ENCODE measurements around the gene IL17RE.
"Not testable (repeated sequence)": the region's sequence is repeated elsewhere in the genome, so short reads cannot be mapped to it uniquely, and the experiment has no call there.

IL17RE gene

GRCh38 chr3:9870978-9871377, 31.7 kb upstream of the IL17RE start:
- Histone ChIP-seq H3K9me3 (ENCODE audit: control insufficient read depth, insufficient read depth, low read length) (no peaks in the 10 kb centered on the region), H3K4me3 (ENCODE audit: low read length) (no peak overlapping the region), H3K79me2 (ENCODE audit: control insufficient read depth, low read length) (no peaks in the 10 kb centered on the region), H3K36me3 (ENCODE audit: control insufficient read depth, low read length) (no peaks in the 10 kb centered on the region), H3K27ac (ENCODE audit: low read depth, low read length) (no peak overlapping the region), H3K4me2 (ENCODE audit: low read length) (no peak overlapping the region), H3F3A (ENCODE audit: control insufficient read depth, insufficient read depth) (no peaks in the 10 kb centered on the region), H3K9me2 (replicated peaks; ENCODE audit: control insufficient read depth, low read length) (no peaks in the 10 kb centered on the region), H4K20me1 (ENCODE audit: control insufficient read depth, insufficient read depth, low read depth, low read length) (no peaks in the 10 kb centered on the region), H3K27me3 (ENCODE audit: control insufficient read depth, low read length) (peaks cover 4% of the 10 kb centered on the region), H3K4me1 (ENCODE audit: control insufficient read depth, low read length) (no peaks in the 10 kb centered on the region)
- TF ChIP-seq, protein P1, sequence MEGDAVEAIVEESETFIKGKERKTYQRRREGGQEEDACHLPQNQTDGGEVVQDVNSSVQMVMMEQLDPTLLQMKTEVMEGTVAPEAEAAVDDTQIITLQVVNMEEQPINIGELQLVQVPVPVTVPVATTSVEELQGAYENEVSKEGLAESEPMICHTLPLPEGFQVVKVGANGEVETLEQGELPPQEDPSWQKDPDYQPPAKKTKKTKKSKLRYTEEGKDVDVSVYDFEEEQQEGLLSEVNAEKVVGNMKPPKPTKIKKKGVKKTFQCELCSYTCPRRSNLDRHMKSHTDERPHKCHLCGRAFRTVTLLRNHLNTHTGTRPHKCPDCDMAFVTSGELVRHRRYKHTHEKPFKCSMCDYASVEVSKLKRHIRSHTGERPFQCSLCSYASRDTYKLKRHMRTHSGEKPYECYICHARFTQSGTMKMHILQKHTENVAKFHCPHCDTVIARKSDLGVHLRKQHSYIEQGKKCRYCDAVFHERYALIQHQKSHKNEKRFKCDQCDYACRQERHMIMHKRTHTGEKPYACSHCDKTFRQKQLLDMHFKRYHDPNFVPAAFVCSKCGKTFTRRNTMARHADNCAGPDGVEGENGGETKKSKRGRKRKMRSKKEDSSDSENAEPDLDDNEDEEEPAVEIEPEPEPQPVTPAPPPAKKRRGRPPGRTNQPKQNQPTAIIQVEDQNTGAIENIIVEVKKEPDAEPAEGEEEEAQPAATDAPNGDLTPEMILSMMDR (IDR thresholded peaks at IDR 0.05; ENCODE audit: low read depth, low read length, poor library complexity, severe bottlenecking) = no peak
- no peak for TF ChIP-seq EZH2phosphoT487 (IDR thresholded peaks at IDR 0.05; ENCODE audit: borderline replicate concordance, low read length)

DNA sequence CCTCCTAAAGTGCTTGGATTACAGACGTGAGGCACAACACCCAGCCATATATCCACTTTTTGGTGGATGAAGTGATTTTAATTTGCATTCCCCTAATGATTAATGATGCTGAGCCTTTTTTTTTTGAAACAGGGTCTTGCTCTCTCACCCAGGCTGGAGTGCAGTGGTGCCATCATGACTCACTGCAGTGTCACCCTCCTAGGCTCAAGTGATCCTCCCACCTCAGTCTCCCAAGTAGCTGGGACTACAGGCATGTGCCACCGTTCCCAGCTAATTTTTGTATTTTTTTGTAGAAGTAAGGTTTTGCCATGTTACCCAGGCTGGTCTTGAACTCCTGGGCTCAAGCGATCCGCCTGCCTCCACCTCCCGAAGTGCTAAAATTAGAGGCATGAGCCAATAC, 30.6 kb upstream of the IL17RE start:
- not testable (repeated sequence) for H3K79me2 ChIP-seq (ENCODE audit: control insufficient read depth, low read length); H3K36me3 ChIP-seq (ENCODE audit: control insufficient read depth, low read length)

DNA sequence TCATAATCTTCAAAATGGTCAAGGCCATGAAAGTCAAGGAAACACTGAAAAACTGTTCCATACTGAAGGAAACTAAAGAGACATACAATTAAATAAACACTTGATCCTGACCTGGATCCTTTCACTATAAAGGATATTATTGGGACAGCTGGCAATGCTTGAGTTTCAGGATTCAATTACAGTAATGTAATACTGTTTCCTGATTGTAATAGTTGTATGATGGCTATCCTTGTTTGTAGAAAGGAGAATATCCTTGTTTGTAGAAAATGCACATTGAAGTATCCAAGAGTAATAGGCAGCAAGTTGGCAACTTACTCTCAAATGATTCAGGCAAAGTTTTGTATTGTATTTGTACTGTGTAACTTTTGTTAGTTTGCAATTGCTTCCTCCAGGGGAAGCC, 27.2 kb upstream of the IL17RE start:
- no peaks in the 10 kb centered on the region for H3K79me2 ChIP-seq (ENCODE audit: control insufficient read depth, low read length)
- no peak for TF ChIP-seq EZH2phosphoT487 (IDR thresholded peaks at IDR 0.05; ENCODE audit: borderline replicate concordance, low read length)
- TF ChIP-seq, protein P1 (IDR thresholded peaks at IDR 0.05; ENCODE audit: low read depth, low read length, poor library complexity, severe bottlenecking) = no peak
- H4K20me1 ChIP-seq (ENCODE audit: control insufficient read depth, insufficient read depth, low read depth, low read length) = no peaks in the 10 kb centered on the region
- no peaks in the 10 kb centered on the region for H3K36me3 ChIP-seq (ENCODE audit: control insufficient read depth, low read length)
- H3K9me2 ChIP-seq (replicated peaks; ENCODE audit: control insufficient read depth, low read length) = no peaks in the 10 kb centered on the region
- no peak overlapping the region for H3K4me3 ChIP-seq (ENCODE audit: low read length)
- H3K4me1 ChIP-seq (ENCODE audit: control insufficient read depth, low read length) = no peaks in the 10 kb centered on the region
- no peaks in the 10 kb centered on the region for H3K9me3 ChIP-seq (ENCODE audit: control insufficient read depth, insufficient read depth, low read length)
- peaks cover 23% of the 10 kb centered on the region for H3K27me3 ChIP-seq (ENCODE audit: control insufficient read depth, low read length)
- no peaks in the 10 kb centered on the region for H3F3A ChIP-seq (ENCODE audit: control insufficient read depth, insufficient read depth)
- no peak overlapping the region for H3K4me2 ChIP-seq (ENCODE audit: low read length)
- no peak overlapping the region for H3K27ac ChIP-seq (ENCODE audit: low read depth, low read length)

More for the DNA sequence above, 30.6 kb upstream of the IL17RE start:
- H3K4me2 ChIP-seq (ENCODE audit: low read length); H3K9me3 ChIP-seq (ENCODE audit: control insufficient read depth, insufficient read depth, low read length); H3K9me2 ChIP-seq (replicated peaks; ENCODE audit: control insufficient read depth, low read length); H3K4me1 ChIP-seq (ENCODE audit: control insufficient read depth, low read length); H3K27ac ChIP-seq (ENCODE audit: low read depth, low read length); H4K20me1 ChIP-seq (ENCODE audit: control insufficient read depth, insufficient read depth, low read depth, low read length); H3K27me3 ChIP-seq (ENCODE audit: control insufficient read depth, low read length); H3F3A ChIP-seq (ENCODE audit: control insufficient read depth, insufficient read depth); H3K4me3 ChIP-seq (ENCODE audit: low read length): not testable (repeated sequence)

DNA sequence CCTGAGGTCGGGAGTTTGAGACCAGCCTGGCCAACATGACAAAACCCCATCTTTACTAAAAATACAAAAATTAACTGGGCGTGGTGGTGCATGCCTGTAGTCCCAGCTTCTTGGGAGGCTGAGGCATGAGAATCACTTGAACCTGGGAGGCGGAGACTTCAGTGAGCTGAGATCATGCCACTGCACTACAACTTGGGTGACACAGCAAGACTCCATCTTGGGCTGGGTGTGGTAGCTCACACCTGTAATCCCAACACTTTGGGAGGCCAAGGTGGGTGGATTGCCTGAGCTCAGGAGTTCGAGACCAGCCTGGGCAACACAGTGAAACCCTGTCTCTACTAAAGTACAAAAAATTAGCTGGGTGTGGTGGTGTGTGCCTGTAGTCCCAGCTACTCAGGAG, 26.4 kb upstream of the IL17RE start:
- H3F3A ChIP-seq (ENCODE audit: control insufficient read depth, insufficient read depth); H4K20me1 ChIP-seq (ENCODE audit: control insufficient read depth, insufficient read depth, low read depth, low read length); H3K4me3 ChIP-seq (ENCODE audit: low read length); H3K4me2 ChIP-seq (ENCODE audit: low read length); H3K36me3 ChIP-seq (ENCODE audit: control insufficient read depth, low read length); H3K27ac ChIP-seq (ENCODE audit: low read depth, low read length); H3K4me1 ChIP-seq (ENCODE audit: control insufficient read depth, low read length); H3K9me2 ChIP-seq (replicated peaks; ENCODE audit: control insufficient read depth, low read length); H3K79me2 ChIP-seq (ENCODE audit: control insufficient read depth, low read length); H3K9me3 ChIP-seq (ENCODE audit: control insufficient read depth, insufficient read depth, low read length): not testable (repeated sequence)
- peaks cover 23% of the 10 kb centered on the region for H3K27me3 ChIP-seq (ENCODE audit: control insufficient read depth, low read length)
